Hematopoietic multipotent progenitor cell treated with erythropoietin and hydrocortisone succinate and interleukin-3 and kit ligand, for 17 days (in vitro differentiated cells): ENCODE data around the gene TSPY3.
"Not testable (repeated sequence)": the region's sequence is repeated elsewhere in the genome, so short reads cannot be mapped to it uniquely, and the experiment has no call there.

Experiments
- DNase-seq: peaks from one replicate; pipeline ENCODE4 v3.0.0-alpha.2; 2015; ENCODE audit warnings: low spot score

The TSPY3 gene

GRCh38 chrY:9398121-9398520 lies at the start of gene TSPY3:
Gene TSPY3 (plus strand): TSS chrY:9398421. CDS start chrY:9398467, 46 bp downstream.
- DNase-seq, result not testable (repeated sequence)

GRCh38 chrY:9357497-9357896 lies 40.7 kb upstream of the TSPY3 start, which contains the start of gene TSPY8:
Gene TSPY8 (plus strand): TSS chrY:9357797. CDS start chrY:9357843, 46 bp downstream.
- DNase-seq, result not testable (repeated sequence)

- not testable (repeated sequence) for DNase-seq
Measured at GRCh38 chrY:9396527-9396926, 1.7 kb upstream of the TSPY3 start.
